HepG2 (cell line): ENCODE results near the gene CFAP46.

Source experiments
- CREM ChIP-seq, 2 experiments: sonication (generic) in 1 of 2; formaldehyde crosslinking in 1 of 2; IDR thresholded peaks; 2 replicates each; pipeline versions ENCODE4 v1.4.0 to v1.6.1; 2016 to 2020; ENCODE audit warnings: antibody characterized with exemption in 1 of 2, mild to moderate bottlenecking in 1 of 2, missing genetic modification reagents in 1 of 2
- DNMT3B ChIP-seq: conservative IDR thresholded peaks from 2 replicates; pipeline ENCODE4 v1.6.1; 2016; ENCODE audit warnings: missing biosample characterization, control low read depth
- KDM1A ChIP-seq: IDR thresholded peaks from 2 replicates; pipeline ENCODE4 v1.6.1; 2016; ENCODE audit warnings: missing compliant biosample characterization
- KDM6A ChIP-seq: IDR thresholded peaks from 2 replicates; pipeline ENCODE4 v1.6.1; 2016; ENCODE audit warnings: low read depth
- POLR2A ChIP-seq, 2 experiments: IDR thresholded peaks; 2 replicates each; pipeline ENCODE4 v1.6.1; 2011; ENCODE audit warnings: low read depth in 2 of 2, low read length in 2 of 2, mild to moderate bottlenecking in 1 of 2, moderate library complexity in 1 of 2; ENCODE audit not compliant: insufficient read depth in 1 of 2
- POLR2AphosphoS5 ChIP-seq: IDR thresholded peaks from 2 replicates; pipeline ENCODE4 v1.6.1; 2012; ENCODE audit warnings: low read depth, low read length
- U2AF2 ChIP-seq: fragments of 200-400 bp; formaldehyde crosslinking; IDR thresholded peaks from 2 replicates; pipeline ENCODE4 v1.6.1; 2017; ENCODE audit warnings: low read depth, mild to moderate bottlenecking, low read length
- ZFP36L1 ChIP-seq: sonication (generic); formaldehyde crosslinking; IDR thresholded peaks from 2 replicates; pipeline ENCODE4 v1.8.0; 2022; ENCODE audit warnings: mild to moderate bottlenecking, missing genetic modification reagents, moderate library complexity
- ZNF792 ChIP-seq: IDR thresholded peaks from 2 replicates; pipeline ENCODE4 v1.6.1; 2016
- TF ChIP-seq, protein P1 (sequence below): sonication (generic); formaldehyde crosslinking; IDR thresholded peaks from 2 replicates; pipeline ENCODE4 v1.4.0; 2020; ENCODE audit warnings: missing genetic modification reagents
- TF ChIP-seq, protein P2 (sequence below): sonication (generic); formaldehyde crosslinking; IDR thresholded peaks from 2 replicates; pipeline ENCODE4 v1.5.0; 2020; ENCODE audit warnings: mild to moderate bottlenecking, missing genetic modification reagents, moderate library complexity

DNA sequence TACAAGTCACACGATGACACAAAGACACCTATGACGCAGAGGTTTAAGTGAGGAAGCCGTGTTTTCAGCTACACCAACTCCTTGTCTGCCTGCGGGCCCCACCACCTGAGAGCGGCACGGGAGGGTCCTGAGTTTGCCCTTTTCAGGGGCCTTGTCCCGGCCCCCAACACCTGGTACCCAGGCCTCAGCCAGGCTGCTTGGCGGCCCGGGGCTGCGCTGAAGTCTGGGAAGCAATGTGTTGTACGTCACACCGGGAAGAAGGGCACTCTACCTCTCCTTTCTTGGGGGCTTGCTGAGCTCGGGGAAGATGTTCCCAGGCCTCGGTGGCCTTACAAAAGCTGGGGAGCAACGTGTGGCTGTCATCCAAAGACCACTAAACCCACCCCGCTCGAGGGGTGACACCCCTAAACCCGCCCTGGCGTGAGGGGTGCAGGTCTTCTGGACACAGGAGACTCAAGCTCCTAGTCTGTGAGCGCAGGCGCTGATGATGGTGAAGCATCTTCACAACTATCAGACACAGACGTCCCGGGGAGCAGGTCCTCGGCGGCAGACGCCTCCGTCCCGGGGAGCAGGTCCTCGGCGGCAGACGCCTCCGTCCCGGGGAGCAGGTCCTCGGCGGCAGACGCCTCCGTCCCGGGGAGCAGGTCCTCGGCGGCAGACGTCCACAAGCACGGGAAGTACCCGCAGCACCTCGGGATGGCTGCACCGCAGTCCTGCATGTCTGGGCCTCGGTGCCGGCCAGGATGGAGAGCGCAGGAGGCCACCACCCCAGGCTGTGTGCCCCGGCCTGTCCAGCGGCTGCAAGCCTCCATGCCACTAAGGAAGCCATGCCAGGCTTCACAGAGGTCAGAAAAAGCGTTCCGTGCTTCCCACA, 15.4 kb downstream of the CFAP46 start:
- TF ChIP-seq ZFP36L1 (CRISPR knock-in tag) (no peak), POLR2AphosphoS5 (no peak), KDM1A (CRISPR knock-in tag) (no peak), ZNF792 (CRISPR knock-in tag) (no peak), U2AF2 (no peak), CREM (IDR thresholded peaks at IDR 0.05) (no peak), CREM (CRISPR knock-in tag; IDR thresholded peaks at IDR 0.05) (no peak), POLR2A (IDR thresholded peaks at IDR 0.05; ENCODE audit: insufficient read depth in 1 of 2, low read depth in 2 of 2, low read length in 2 of 2) (no peak), DNMT3B (CRISPR knock-in tag) (no peak), KDM6A (CRISPR knock-in tag) (no peak)
- TF ChIP-seq, protein P1, sequence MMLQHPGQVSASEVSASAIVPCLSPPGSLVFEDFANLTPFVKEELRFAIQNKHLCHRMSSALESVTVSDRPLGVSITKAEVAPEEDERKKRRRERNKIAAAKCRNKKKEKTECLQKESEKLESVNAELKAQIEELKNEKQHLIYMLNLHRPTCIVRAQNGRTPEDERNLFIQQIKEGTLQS, result no peak
- TF ChIP-seq, protein P2, sequence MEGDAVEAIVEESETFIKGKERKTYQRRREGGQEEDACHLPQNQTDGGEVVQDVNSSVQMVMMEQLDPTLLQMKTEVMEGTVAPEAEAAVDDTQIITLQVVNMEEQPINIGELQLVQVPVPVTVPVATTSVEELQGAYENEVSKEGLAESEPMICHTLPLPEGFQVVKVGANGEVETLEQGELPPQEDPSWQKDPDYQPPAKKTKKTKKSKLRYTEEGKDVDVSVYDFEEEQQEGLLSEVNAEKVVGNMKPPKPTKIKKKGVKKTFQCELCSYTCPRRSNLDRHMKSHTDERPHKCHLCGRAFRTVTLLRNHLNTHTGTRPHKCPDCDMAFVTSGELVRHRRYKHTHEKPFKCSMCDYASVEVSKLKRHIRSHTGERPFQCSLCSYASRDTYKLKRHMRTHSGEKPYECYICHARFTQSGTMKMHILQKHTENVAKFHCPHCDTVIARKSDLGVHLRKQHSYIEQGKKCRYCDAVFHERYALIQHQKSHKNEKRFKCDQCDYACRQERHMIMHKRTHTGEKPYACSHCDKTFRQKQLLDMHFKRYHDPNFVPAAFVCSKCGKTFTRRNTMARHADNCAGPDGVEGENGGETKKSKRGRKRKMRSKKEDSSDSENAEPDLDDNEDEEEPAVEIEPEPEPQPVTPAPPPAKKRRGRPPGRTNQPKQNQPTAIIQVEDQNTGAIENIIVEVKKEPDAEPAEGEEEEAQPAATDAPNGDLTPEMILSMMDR (CRISPR knock-in tag), result no peak
